Keratinocyte (primary cell): ENCODE data around the gene MSRB1. TPM values are rescaled to one million over a fixed set of nuclear protein-coding genes. Genes with fewer than 3 reads are reported as not detected.
"Not testable (repeated sequence)": the region's sequence is repeated elsewhere in the genome, so short reads cannot be mapped to it uniquely, and the experiment has no call there.

Experiments used
- DNase-seq: peaks from one replicate; pipeline ENCODE4 v3.0.0-alpha.2; 2011; ENCODE audit warnings: low read depth, missing footprints, low spot score
- FAIRE-seq: peaks from 2 replicates; lab custom pipeline; 2011; peaks lifted over from hg19 to GRCh38; lab: Jason Lieb, UNC
- H2AFZ ChIP-seq: 2 replicates; pipeline ENCODE4 v1.6.0; 2012; ENCODE audit warnings: low read length, control low read depth, inconsistent platforms; ENCODE audit not compliant: control insufficient read depth
- H3K27ac ChIP-seq: 2 replicates; pipeline ENCODE4 v1.5.1; 2011; ENCODE audit warnings: low read length; ENCODE audit not compliant: control insufficient read depth, insufficient read depth
- H3K27me3 ChIP-seq: 3 replicates; pipeline ENCODE4 v1.6.0; 2011; ENCODE audit warnings: low read length; ENCODE audit not compliant: control insufficient read depth, insufficient read depth; ENCODE audit errors: extremely low read depth
- H3K36me3 ChIP-seq, 2 experiments: 2 replicates in 1 of 2; 3 replicates in 1 of 2; pipeline ENCODE4 v1.5.1; 2011; ENCODE audit warnings: low read length in 2 of 2, mild to moderate bottlenecking in 1 of 2; ENCODE audit not compliant: control insufficient read depth in 2 of 2, insufficient read depth in 2 of 2; ENCODE audit errors: extremely low read depth in 1 of 2
- H3K4me1 ChIP-seq: 3 replicates; pipeline ENCODE4 v1.5.1; 2011; ENCODE audit warnings: low read length; ENCODE audit not compliant: control insufficient read depth, insufficient read depth; ENCODE audit errors: extremely low read depth
- H3K4me2 ChIP-seq: 3 replicates; pipeline ENCODE4 v1.6.0; 2011; ENCODE audit warnings: low read depth, low read length; ENCODE audit not compliant: control insufficient read depth, insufficient read depth; ENCODE audit errors: extremely low read depth
- H3K4me3 ChIP-seq, 3 experiments: fragments of 200-600 bp in 1 of 3; sonication (generic) in 1 of 3; 2 replicates in 2 of 3; 3 replicates in 1 of 3; pipeline ENCODE4 v1.5.1; 2011 to 2016; ENCODE audit warnings: low read length in 3 of 3, mild to moderate bottlenecking in 3 of 3, control low read depth in 2 of 3, inconsistent platforms in 1 of 3, low read depth in 1 of 3, mixed read lengths in 1 of 3, mixed run types in 1 of 3, moderate library complexity in 1 of 3; ENCODE audit not compliant: control insufficient read depth in 2 of 3, insufficient read depth in 2 of 3; ENCODE audit errors: extremely low read depth in 1 of 3
- H3K79me2 ChIP-seq: 2 replicates; pipeline ENCODE4 v1.6.0; 2012; ENCODE audit warnings: low read length; ENCODE audit not compliant: control insufficient read depth, insufficient read depth
- H3K9ac ChIP-seq: 3 replicates; pipeline ENCODE4 v1.6.0; 2011; ENCODE audit warnings: low read length; ENCODE audit not compliant: control insufficient read depth, insufficient read depth; ENCODE audit errors: extremely low read depth
- H3K9me1 ChIP-seq: 3 replicates; pipeline ENCODE4 v1.6.0; 2011; ENCODE audit warnings: low read length; ENCODE audit not compliant: control insufficient read depth, insufficient read depth; ENCODE audit errors: extremely low read depth
- H3K9me3 ChIP-seq: 2 replicates; pipeline ENCODE4 v1.5.1; 2012; ENCODE audit warnings: low read depth, low read length; ENCODE audit not compliant: control insufficient read depth
- H4K20me1 ChIP-seq: 3 replicates; pipeline ENCODE4 v1.6.0; 2011; ENCODE audit warnings: low read length; ENCODE audit not compliant: control insufficient read depth, insufficient read depth; ENCODE audit errors: extremely low read depth
- CTCF ChIP-seq, 3 experiments: IDR thresholded peaks in 1 of 3; conservative IDR thresholded peaks in 1 of 3; optimal IDR thresholded peaks in 1 of 3; 2 replicates in 2 of 3; 3 replicates in 1 of 3; pipeline versions ENCODE3 to v1.5.1; 2011; ENCODE audit warnings: low read length in 3 of 3, mild to moderate bottlenecking in 3 of 3, moderate library complexity in 2 of 3, control low read depth in 1 of 3, inconsistent platforms in 1 of 3; ENCODE audit not compliant: insufficient read depth in 2 of 3; ENCODE audit errors: extremely low read depth in 1 of 3
- EZH2 ChIP-seq: IDR thresholded peaks from one replicate; pipeline ENCODE4 v1.6.1; 2012; ENCODE audit warnings: inconsistent platforms, mild to moderate bottlenecking, low read length, moderate library complexity
- dilution Hi-C: fragments of 300-500 bp; cut with MboI; formaldehyde crosslinking; loops from one replicate; pipeline ENCODE4 v1.7.0; 2020; ENCODE audit warnings: low sequenced_read_pairs; ENCODE audit not compliant: extremely low pct_ligation_motif_present
- polyA plus RNA-seq, 5 experiments: library from polyadenylated mRNA; depleted of rRNA in 3 of 5; stranded (reverse) in 3 of 5; stranded (forward) in 1 of 5; unstranded in 1 of 5; fragments of >200 nt; gene quantifications; 1 replicate in 1 of 5; 2 replicates in 3 of 5; 3 replicates in 1 of 5; pipeline versions ENCODE4 v1.2.1 to v1.2.3, GENCODE V29; 2011 to 2012; ENCODE audit warnings: missing spikeins in 2 of 5, low read depth in 1 of 5, low replicate concordance in 1 of 5

Gene MSRB1
- polyA plus RNA-seq, 1 donor (not counting 4 experiments of a cell fraction or from before 2014, with no cell fraction given) = 25.2 TPM

GRCh38 chr16:1920727-1921171 lies 22.2 kb downstream of the MSRB1 start:
- Histone ChIP-seq H3K36me3 (no peaks in the 10 kb centered on the region), H3K9me1 (no peaks in the 10 kb centered on the region), H3K4me2 (no peak overlapping the region), H3K27ac (no peak overlapping the region), H3K4me1 (no peaks in the 10 kb centered on the region), H3K4me3 (no peak overlapping the region), H3K27me3 (peaks cover 69% of the 10 kb centered on the region), H2AFZ (no peak overlapping the region), H4K20me1 (no peaks in the 10 kb centered on the region), H3K9ac (no peak overlapping the region), H3K79me2 (no peaks in the 10 kb centered on the region), H3K9me3 (no peaks in the 10 kb centered on the region)
- TF ChIP-seq CTCF (optimal IDR thresholded peaks at IDR 0.05 in 1 of 3, IDR thresholded peaks at IDR 0.05 in 1 of 3, conservative IDR thresholded peaks at IDR 0.05 in 1 of 3; ENCODE audit: extremely low read depth in 1 of 3, insufficient read depth in 2 of 3, low read length in 3 of 3) = no peak
- TF ChIP-seq EZH2 = peak; percentile 32
- no peak for FAIRE-seq
- dilution Hi-C loops = no loop called here
- no peak for DNase-seq

GRCh38 chr16:1920122-1920521 lies 22.9 kb downstream of the MSRB1 start:
- H3K9me3 ChIP-seq, dilution Hi-C loops, H3K9ac ChIP-seq, H3K27ac ChIP-seq, H3K9me1 ChIP-seq, H3K36me3 ChIP-seq, H3K79me2 ChIP-seq, H3K4me2 ChIP-seq, H4K20me1 ChIP-seq, H3K4me3 ChIP-seq, H2AFZ ChIP-seq, DNase-seq, H3K4me1 ChIP-seq, FAIRE-seq: not testable (repeated sequence)
- peaks cover 74% of the 10 kb centered on the region for H3K27me3 ChIP-seq

DNA sequence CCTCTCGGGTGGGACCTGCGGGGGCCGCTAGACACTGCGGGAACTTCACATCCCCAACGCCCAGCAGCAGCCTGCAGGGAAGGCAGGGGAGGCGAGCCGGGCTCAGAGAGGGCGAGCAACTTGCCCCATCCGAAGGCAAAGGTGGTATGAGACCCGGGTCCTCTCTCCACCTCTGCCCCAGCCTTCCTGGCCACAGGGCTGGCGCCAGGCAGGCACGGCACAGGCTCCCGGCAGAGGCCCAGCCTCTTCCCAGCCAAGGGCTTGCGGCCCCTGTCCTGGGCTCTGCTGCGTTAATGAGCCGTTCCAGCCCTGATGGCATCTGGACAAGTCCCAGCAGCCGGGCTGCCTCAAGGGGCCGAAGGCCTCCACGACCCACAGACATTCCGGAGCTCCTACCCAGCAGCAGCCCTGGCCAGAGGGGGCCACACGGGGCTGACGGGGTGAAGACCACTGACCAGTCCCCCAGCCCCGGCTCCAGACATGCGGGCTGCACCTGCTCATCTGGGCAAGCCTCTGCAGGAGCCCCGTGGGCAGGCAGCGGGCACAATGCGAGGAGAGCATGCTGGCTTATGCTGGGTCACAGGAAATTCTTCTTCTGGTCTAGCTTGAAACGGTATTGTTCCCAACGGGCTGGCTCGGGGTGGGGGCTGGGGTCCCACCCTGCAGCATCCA lies 23.5 kb downstream of the MSRB1 start:
- Histone ChIP-seq H3K79me2 (no peaks in the 10 kb centered on the region), H3K9me3 (no peaks in the 10 kb centered on the region), H3K27ac (no peak overlapping the region), H3K27me3 (peaks cover 79% of the 10 kb centered on the region), H3K9ac (no peak overlapping the region), H3K4me2 (no peak overlapping the region), H3K9me1 (no peaks in the 10 kb centered on the region), H2AFZ (no peak overlapping the region), H4K20me1 (no peaks in the 10 kb centered on the region), H3K36me3 (no peaks in the 10 kb centered on the region), H3K4me3 (no peak overlapping the region), H3K4me1 (no peaks in the 10 kb centered on the region)
- dilution Hi-C loops = no loop called here
- TF ChIP-seq CTCF (optimal IDR thresholded peaks at IDR 0.05 in 1 of 3, IDR thresholded peaks at IDR 0.05 in 1 of 3, conservative IDR thresholded peaks at IDR 0.05 in 1 of 3; ENCODE audit: extremely low read depth in 1 of 3, insufficient read depth in 2 of 3, low read length in 3 of 3) (no peak), EZH2 (no peak)
- DNase-seq (no peak), FAIRE-seq (no peak)
